BLaER1 treated with 17β-estradiol and CSF1 and Interleukin-3, amounts not matched to agents 10 nM and 100 nM (cell line): ENCODE measurements around the gene CD276.
"Not testable (repeated sequence)": the region's sequence is repeated elsewhere in the genome, so short reads cannot be mapped to it uniquely, and the experiment has no call there.

Source experiments
- H3K27ac ChIP-seq, 11 experiments: shearing (Covaris generic); formaldehyde crosslinking; 2 replicates each; pipeline ENCODE4 v1.8.1; 2022
- H3K27me3 ChIP-seq, 11 experiments: shearing (Covaris generic); formaldehyde crosslinking; 2 replicates each; pipeline ENCODE4 v1.8.1; 2022
- H3K36me3 ChIP-seq, 11 experiments: shearing (Covaris generic); formaldehyde crosslinking; 2 replicates each; pipeline ENCODE4 v1.8.1; 2022
- H3K4me1 ChIP-seq, 10 experiments: shearing (Covaris generic); formaldehyde crosslinking; 2 replicates each; pipeline ENCODE4 v1.8.1; 2022
- H3K4me2 ChIP-seq, 11 experiments: shearing (Covaris generic); formaldehyde crosslinking; 2 replicates each; pipeline ENCODE4 v1.8.1; 2022
- H3K4me3 ChIP-seq, 10 experiments: shearing (Covaris generic); formaldehyde crosslinking; 2 replicates each; pipeline ENCODE4 v1.8.1; 2022
- H3K9ac ChIP-seq, 11 experiments: shearing (Covaris generic); formaldehyde crosslinking; 2 replicates each; pipeline ENCODE4 v1.8.1; 2022
- H3K9me3 ChIP-seq, 11 experiments: shearing (Covaris generic); formaldehyde crosslinking; replicated peaks in 1 of 11; 2 replicates each; pipeline ENCODE4 v1.8.1; 2022
- H4K20me1 ChIP-seq, 11 experiments: shearing (Covaris generic); formaldehyde crosslinking; 2 replicates each; pipeline ENCODE4 v1.8.1; 2022
- Cebpa-rat ChIP-seq, 11 experiments: shearing (Covaris generic); IDR thresholded peaks; 2 replicates each; pipeline ENCODE4 v1.8.1; 2022

The CD276 gene

GRCh38 chr15:73722425-73722824 lies 38.2 kb downstream of the CD276 start:
- Histone ChIP-seq H3K4me3 (no peak overlapping the region), H3K27ac (no peak overlapping the region), H3K36me3 (no peaks in the 10 kb centered on the region), H3K4me2 (no peak overlapping the region), H4K20me1 (peaks cover 0 to 7% (median 0%) of the 10 kb centered on the region in 11 experiments; a peak in 1 of 22 replicates), H3K9me3 (no peaks in the 10 kb centered on the region), H3K27me3 (no peaks in the 10 kb centered on the region), H3K9ac (no peak overlapping the region), H3K4me1 (peaks cover 0 to 14% (median 6%) of the 10 kb centered on the region in 10 experiments; a peak in 10 of 20 replicates)
- TF ChIP-seq Cebpa-rat (IDR thresholded peaks at IDR 0.05): no peak

GRCh38 chr15:73723191-73723590 lies 39.0 kb downstream of the CD276 start:
- no peaks in the 10 kb centered on the region for H3K36me3 ChIP-seq
- H3K4me1 ChIP-seq: peaks cover 0 to 14% (median 6%) of the 10 kb centered on the region in 10 experiments; a peak in 10 of 20 replicates
- no peaks in the 10 kb centered on the region for H3K27me3 ChIP-seq
- no peak for TF ChIP-seq Cebpa-rat (IDR thresholded peaks at IDR 0.05)
- H4K20me1 ChIP-seq: peaks cover 0 to 7% (median 0%) of the 10 kb centered on the region in 11 experiments; a peak in 1 of 22 replicates
- no peak overlapping the region for H3K4me3 ChIP-seq
- no peak overlapping the region for H3K27ac ChIP-seq
- no peak overlapping the region for H3K4me2 ChIP-seq
- H3K9ac ChIP-seq: no peak overlapping the region
- no peaks in the 10 kb centered on the region for H3K9me3 ChIP-seq

- Histone ChIP-seq H4K20me1 (0 out of 22 replicates have a peak, but pooled peaks cover 0 to 7% (median 0%) of the 10 kb centered on the region in 11 experiments), H3K27ac (no peak overlapping the region), H3K4me1 (peaks cover 0 to 13% (median 6%) of the 10 kb centered on the region in 10 experiments; a peak in 10 of 20 replicates), H3K36me3 (no peaks in the 10 kb centered on the region), H3K4me2 (no peak overlapping the region), H3K27me3 (no peaks in the 10 kb centered on the region), H3K9me3 (no peaks in the 10 kb centered on the region), H3K9ac (no peak overlapping the region), H3K4me3 (no peak overlapping the region)
- TF ChIP-seq Cebpa-rat (IDR thresholded peaks at IDR 0.05): no peak
These were observed 40.0 kb downstream of the CD276 start for GRCh38 chr15:73724212-73724611.

GRCh38 chr15:73727330-73727976 lies 43.3 kb downstream of the CD276 start:
- H3K4me3 ChIP-seq: no peak overlapping the region
- no peaks in the 10 kb centered on the region for H3K27me3 ChIP-seq
- H3K27ac ChIP-seq: no peak overlapping the region
- H3K9me3 ChIP-seq: peaks cover 5 to 11% (median 9%) of the 10 kb centered on the region in 11 experiments; a peak in 16 of 22 replicates
- H3K36me3 ChIP-seq: no peaks in the 10 kb centered on the region
- no peaks in the 10 kb centered on the region for H3K4me1 ChIP-seq
- no peaks in the 10 kb centered on the region for H4K20me1 ChIP-seq
- H3K9ac ChIP-seq: no peak overlapping the region
- H3K4me2 ChIP-seq: no peak overlapping the region
- TF ChIP-seq Cebpa-rat (IDR thresholded peaks at IDR 0.05): no peak

GRCh38 chr15:73732051-73732450 lies 47.9 kb downstream of the CD276 start:
- not testable (repeated sequence) for H3K4me3 ChIP-seq, H3K27me3 ChIP-seq, H3K27ac ChIP-seq, H3K4me2 ChIP-seq, H3K4me1 ChIP-seq, H3K36me3 ChIP-seq, H4K20me1 ChIP-seq, H3K9ac ChIP-seq
- H3K9me3 ChIP-seq: peaks cover 5 to 15% (median 9%) of the 10 kb centered on the region in 11 experiments; a peak in 16 of 22 replicates

- no peak overlapping the region for H3K9ac ChIP-seq
- H3K4me3 ChIP-seq: no peak overlapping the region
- no peaks in the 10 kb centered on the region; a peak in 1 of 22 replicates for H4K20me1 ChIP-seq
- no peaks in the 10 kb centered on the region for H3K27me3 ChIP-seq
- no peak for TF ChIP-seq Cebpa-rat (IDR thresholded peaks at IDR 0.05)
- no peak overlapping the region for H3K4me2 ChIP-seq
- no peaks in the 10 kb centered on the region for H3K4me1 ChIP-seq
- H3K9me3 ChIP-seq: peaks cover 5 to 15% (median 9%) of the 10 kb centered on the region in 11 experiments; a peak in 16 of 22 replicates
- H3K36me3 ChIP-seq: no peaks in the 10 kb centered on the region
- H3K27ac ChIP-seq: no peak overlapping the region
These were observed 48.7 kb downstream of the CD276 start for GRCh38 chr15:73732930-73733329.

- no peaks in the 10 kb centered on the region for H3K36me3 ChIP-seq
- H3K9ac ChIP-seq: no peak overlapping the region
- peaks cover 0 to 3% (median under 1%) of the 10 kb centered on the region in 11 experiments; a peak in 7 of 22 replicates for H3K9me3 ChIP-seq
- no peak for TF ChIP-seq Cebpa-rat (IDR thresholded peaks at IDR 0.05)
- peaks cover 0 to 2% (median 0%) of the 10 kb centered on the region in 10 experiments; a peak in 2 of 20 replicates for H3K4me1 ChIP-seq
- H3K4me2 ChIP-seq: no peak overlapping the region
- H3K27me3 ChIP-seq: no peaks in the 10 kb centered on the region
- H4K20me1 ChIP-seq: no peaks in the 10 kb centered on the region; a peak in 1 of 22 replicates
- no peak overlapping the region for H3K27ac ChIP-seq
- H3K4me3 ChIP-seq: no peak overlapping the region
These were observed 53.4 kb downstream of the CD276 start for GRCh38 chr15:73737535-73737934.

- H3K4me1 ChIP-seq: peaks cover 4 to 12% (median 9%) of the 10 kb centered on the region in 10 experiments; a peak in 18 of 20 replicates
These were observed 56.2 kb downstream of the CD276 start for GRCh38 chr15:73740152-73741048.

GRCh38 chr15:73741321-73741836 lies 57.2 kb downstream of the CD276 start:
- TF ChIP-seq Cebpa-rat (IDR thresholded peaks at IDR 0.05): no peak
- no peak overlapping the region for H3K27ac ChIP-seq
- H3K36me3 ChIP-seq: no peaks in the 10 kb centered on the region
- H3K4me3 ChIP-seq: no peak overlapping the region
- peaks cover 4 to 12% (median 9%) of the 10 kb centered on the region in 10 experiments; a peak in 18 of 20 replicates for H3K4me1 ChIP-seq
- no peak overlapping the region for H3K9ac ChIP-seq
- H3K27me3 ChIP-seq: peaks cover 0 to 4% (median 0%) of the 10 kb centered on the region in 11 experiments; a peak in 1 of 22 replicates
- no peak overlapping the region for H3K4me2 ChIP-seq
- no peaks in the 10 kb centered on the region for H3K9me3 ChIP-seq
- peaks cover 0 to 3% (median 0%) of the 10 kb centered on the region in 11 experiments; a peak in 2 of 22 replicates for H4K20me1 ChIP-seq

More at GRCh38 chr15:73740152-73741048, 56.2 kb downstream of the CD276 start:
- no peak overlapping the region for H3K27ac ChIP-seq
- H3K9ac ChIP-seq: no peak overlapping the region
- no peaks in the 10 kb centered on the region for H3K36me3 ChIP-seq
- no peak overlapping the region for H3K4me2 ChIP-seq
- no peaks in the 10 kb centered on the region for H3K9me3 ChIP-seq
- no peak for TF ChIP-seq Cebpa-rat (IDR thresholded peaks at IDR 0.05)
- H3K4me3 ChIP-seq: no peak overlapping the region
- peaks cover 0 to 3% (median 0%) of the 10 kb centered on the region in 11 experiments; a peak in 1 of 22 replicates for H3K27me3 ChIP-seq
- no peaks in the 10 kb centered on the region; a peak in 1 of 22 replicates for H4K20me1 ChIP-seq
